Cerebellar cortex (tissue), 1 donor: ENCODE data around the gene KIF3A.

ENCODE experiments used
- DNase-seq: peaks from one replicate; pipeline ENCODE4 v3.0.0-alpha.2; 2015; ENCODE audit warnings: low spot score

Gene KIF3A

GRCh38 chr5:132736853-132737833 lies at the start of gene KIF3A:
TSS of gene KIF3A (minus strand) at chr5:132737546. CDS start at chr5:132737419, 127 bp downstream.
- peak; percentile 98 for DNase-seq

- DNase-seq, result no peak
Measured at GRCh38 chr5:132787076-132787475, 49.7 kb upstream of the KIF3A start.

GRCh38 chr5:132785864-132786263 lies 48.5 kb upstream of the KIF3A start:
- no peak for DNase-seq

GRCh38 chr5:132785365-132785764 lies 48.0 kb upstream of the KIF3A start:
- no peak for DNase-seq

GRCh38 chr5:132782101-132782500 lies 44.8 kb upstream of the KIF3A start:
- no peak for DNase-seq

DNA sequence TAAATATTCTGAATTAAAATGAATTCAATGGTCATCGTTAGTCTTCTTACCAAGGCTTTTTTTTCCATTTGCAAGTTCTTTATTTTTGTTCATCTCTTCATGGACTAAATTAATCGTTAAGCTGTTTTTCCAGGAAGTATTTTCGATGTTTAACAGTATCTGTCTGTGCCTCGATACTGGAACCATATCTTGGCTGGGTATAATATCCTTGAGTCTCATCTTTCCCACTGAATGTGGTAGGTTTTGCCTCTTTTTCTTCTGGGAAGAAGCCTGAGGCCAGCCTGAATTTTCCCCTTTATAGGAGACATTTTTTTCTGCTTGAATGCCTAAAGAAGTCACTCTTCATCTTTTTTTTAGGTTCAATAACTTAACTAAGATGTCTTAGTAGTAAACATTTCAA lies 43.7 kb upstream of the KIF3A start:
- no peak for DNase-seq

GRCh38 chr5:132780577-132780976 lies 43.2 kb upstream of the KIF3A start:
- DNase-seq, result no peak

GRCh38 chr5:132779961-132780360 lies 42.6 kb upstream of the KIF3A start:
- no peak for DNase-seq

GRCh38 chr5:132778856-132779255 lies 41.5 kb upstream of the KIF3A start:
- DNase-seq, result no peak

GRCh38 chr5:132778129-132778528 lies 40.8 kb upstream of the KIF3A start:
- DNase-seq, result no peak

DNA sequence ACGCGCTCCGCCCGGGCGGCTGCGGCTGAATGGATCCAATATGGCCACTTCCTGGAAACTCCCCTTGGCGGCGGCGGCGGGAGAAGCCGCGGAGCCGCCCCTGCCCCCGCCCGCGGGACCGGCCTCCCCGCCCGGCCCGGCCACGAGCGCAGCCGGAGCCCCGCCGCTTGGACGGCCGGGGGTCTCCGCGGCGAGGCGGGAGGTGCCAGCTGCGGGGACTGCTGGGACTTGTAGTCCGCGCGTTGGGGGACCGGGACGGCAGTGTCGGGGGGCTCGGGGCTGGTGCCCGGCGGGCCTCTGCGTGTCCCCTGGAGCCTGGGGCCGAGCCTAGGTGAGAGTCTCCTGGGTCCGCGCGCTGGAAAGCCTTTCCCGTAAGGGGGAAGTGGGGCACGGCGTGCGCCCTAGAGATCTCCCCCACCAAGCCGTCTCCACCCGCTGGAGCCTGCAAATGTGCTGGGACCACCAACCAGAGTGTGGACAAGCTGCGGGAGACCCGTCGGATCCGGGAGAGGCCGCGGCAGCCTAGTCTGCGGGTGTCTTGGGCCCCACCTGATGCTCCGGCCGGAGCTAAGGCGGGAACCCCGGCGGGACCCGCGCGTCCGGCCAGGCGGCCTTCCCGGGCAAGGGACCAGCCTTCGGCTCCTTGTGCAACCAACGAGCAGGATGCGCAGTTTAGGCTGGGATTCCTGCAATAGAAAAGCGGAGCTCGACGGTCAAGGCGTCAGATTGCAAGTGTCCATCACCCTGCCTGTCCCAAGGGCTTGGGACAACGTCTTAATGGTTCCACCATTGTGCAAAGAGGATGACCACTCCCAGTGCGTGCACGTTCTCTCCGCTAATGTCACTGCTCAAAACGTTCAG lies 40.1 kb upstream of the KIF3A start, which contains the start of gene SEPTIN8:
TSS of gene SEPTIN8 (minus strand) at position 31 of the 861 bp plus-strand sequence. CDS start 102 bp downstream, outside the sequence.
- DNase-seq, result peak; percentile 53

DNA sequence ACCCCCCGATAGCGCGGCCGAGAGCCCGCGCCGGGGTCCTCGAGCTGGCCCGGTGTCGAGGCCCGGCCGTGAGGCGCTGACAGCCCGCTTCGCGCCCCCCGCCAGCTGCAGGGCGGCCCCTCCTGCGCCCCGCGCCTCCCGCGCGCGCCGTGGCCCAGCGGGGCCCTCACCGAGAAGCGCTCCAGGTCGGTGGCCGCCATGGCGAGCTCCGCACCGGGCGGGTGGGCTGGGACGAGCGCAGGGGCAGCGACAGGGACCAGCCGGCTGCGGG lies 39.5 kb upstream of the KIF3A start:
- DNase-seq, result no peak

DNA sequence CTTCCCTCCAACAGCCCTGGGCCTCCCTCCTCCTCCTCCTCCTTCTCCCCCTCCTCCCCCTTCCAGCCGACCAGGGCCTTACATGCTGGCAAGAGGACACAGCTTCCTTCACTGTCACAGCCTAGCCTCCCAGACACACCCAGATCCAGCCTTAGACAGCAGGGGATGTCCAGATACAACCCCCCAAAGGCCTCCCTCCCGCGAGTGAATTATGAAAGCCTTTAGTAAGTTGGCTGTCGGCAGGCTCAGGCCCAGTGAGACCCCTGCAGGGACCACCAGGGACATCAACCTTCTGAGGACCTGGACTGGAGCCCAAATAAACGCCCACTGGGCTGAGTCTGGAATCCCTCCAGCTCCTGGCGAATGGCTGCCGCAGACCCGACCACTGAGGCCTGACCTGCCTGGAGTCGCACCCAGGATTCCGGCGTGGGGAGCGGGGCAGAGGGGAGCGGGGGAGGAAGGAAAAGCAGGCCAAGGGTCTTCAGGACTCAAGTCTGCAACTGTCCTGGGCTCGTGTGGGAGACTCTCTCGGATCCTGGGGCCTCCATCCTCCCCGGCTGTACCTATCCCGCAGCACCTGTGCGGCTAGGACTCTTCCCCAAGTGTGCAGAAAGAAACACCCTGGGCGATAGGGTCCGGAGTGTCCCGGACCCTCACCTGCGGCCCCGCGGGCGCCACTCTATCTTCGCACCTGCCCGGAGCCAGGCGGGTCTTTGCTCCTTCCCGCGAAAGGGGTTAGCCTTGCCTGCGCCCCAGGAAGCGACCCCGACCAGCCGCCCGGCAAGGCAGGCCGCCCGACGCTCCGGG lies 39.0 kb upstream of the KIF3A start:
- peak; percentile 38 for DNase-seq

- DNase-seq, result peak; percentile 60
Measured at GRCh38 chr5:132775476-132775961, 38.2 kb upstream of the KIF3A start.

- DNase-seq, result peak; percentile 27
Measured at GRCh38 chr5:132774896-132775295, 37.5 kb upstream of the KIF3A start.

- no peak for DNase-seq
Measured at GRCh38 chr5:132774406-132774805, 37.1 kb upstream of the KIF3A start.

DNA sequence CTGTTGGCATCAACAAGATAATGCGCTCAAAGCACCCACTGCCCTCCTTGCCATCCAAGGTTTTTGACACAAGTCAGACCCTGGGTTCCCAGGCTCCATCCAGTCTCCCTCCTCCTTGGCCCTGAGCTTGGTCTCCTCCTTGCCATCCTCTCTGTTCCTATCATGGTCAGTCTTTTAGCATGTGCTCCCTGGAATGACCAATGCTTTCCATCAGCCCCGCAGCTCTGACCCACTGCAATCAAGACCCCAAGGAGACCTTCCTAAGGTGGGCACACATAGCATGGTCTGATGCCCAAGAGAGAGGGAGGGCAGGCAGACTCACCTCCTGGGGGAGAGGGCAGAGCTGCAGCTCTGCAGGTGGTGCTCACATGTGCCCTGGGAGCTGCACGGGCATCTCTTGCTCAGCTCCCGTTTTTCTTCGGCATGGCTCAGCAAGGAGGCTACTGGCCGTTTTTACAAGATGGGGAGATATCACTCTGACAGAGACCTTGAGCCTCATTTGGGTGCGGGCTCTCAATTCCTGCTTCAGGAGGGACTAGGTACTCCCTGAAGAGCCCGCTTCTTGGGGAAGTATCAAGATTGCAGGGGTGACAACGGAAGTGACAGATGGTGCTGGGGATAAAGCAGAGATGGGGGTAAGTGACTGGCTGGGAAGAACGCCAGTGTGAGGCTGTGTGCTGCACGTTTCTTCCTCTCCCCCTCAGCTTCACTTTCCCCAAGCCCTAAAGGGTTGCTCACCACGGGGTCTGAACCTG lies 36.4 kb upstream of the KIF3A start:
- DNase-seq, result peak; percentile 62

DNA sequence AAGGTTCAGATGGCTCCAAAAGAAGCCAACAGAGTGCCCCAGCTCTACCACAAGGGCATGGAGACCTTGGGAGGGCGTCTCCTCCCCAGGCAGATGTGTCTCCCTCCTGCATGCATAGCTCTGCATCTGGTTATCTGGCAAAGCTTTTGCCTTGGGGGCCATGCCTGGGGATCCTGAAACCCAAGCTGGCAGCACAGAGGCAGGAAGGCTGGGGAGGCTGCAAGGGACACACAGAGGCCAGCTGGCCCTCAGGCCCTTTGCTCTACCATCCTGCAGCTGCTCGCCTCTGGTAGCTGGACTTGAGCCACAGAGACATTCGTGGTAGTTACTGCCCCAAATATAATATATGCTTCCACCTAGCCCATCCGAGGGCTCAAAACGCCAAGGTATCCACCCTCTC lies 35.8 kb upstream of the KIF3A start:
- DNase-seq, result no peak

- DNase-seq, result peak; percentile 15
Measured at GRCh38 chr5:132772291-132773070, 35.1 kb upstream of the KIF3A start.

- DNase-seq, result peak; percentile 46
Measured at GRCh38 chr5:132771503-132771998, 34.2 kb upstream of the KIF3A start.
